ENCODE measurements around the gene ITPRID2. TPM values are rescaled to one million over a fixed set of nuclear protein-coding genes. Genes with fewer than 3 reads are reported as not detected.

ITPRID2 gene
- total and polyA plus RNA-seq, 4 donors: 59.5 to 167 (median 112) TPM

DNA sequence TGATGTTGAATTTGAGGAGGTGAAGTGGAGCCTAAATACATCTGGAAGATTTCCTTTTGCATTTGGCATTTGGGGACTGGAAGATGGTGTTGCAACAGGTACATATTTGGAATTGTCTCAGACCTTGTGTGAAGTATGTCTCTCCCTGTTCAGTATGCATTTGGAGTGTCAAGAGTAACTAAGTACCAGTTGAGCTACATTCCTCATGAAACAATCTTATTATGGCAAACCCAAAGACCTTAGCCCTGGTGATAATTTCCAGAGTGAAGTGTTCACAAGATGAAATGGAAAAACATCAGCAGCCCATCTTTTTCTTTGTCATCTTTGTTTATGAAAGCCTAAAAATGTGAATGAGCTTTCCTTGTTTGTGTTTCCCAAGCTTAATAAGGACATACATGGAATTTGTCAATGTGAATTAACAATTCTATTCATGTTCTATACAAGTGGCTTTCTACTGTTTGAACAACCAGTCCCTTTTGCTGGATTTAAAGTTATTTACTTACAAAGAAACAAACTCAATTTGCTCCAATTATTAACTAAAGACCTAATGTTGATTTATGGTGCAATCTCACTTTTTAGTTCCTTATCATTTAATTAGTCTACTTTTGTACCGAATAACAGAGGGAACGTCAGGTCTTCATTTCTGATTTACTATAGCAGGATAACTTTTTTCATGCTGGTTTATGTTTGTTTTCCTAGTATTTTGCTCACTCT is 52.0 kb downstream of the ITPRID2 start:
- WGBS, 2 donors: 69 to 87% methylated on average over 2 of the region's 2 CpGs
- no peak overlapping the region for H3K9ac ChIP-seq (ENCODE audit: insufficient read depth in 1 of 2, low read length in 2 of 2)
- peak; percentile 75 for ATAC-seq (ENCODE audit: insufficient read depth, low FRiP score)
- peak in 2 of 3 donors; percentile 40 to 63 for DNase-seq
- no peak overlapping the region for H3K27ac ChIP-seq (ENCODE audit: low read depth in 1 of 2, low read length in 1 of 2)
- peaks cover 0 to 9% (median 0%) of the 10 kb centered on the region in 5 donors for H3K4me1 ChIP-seq (ENCODE audit: control insufficient read depth in 5 of 5, insufficient read depth in 5 of 5, low read length in 5 of 5)
- no peaks in the 10 kb centered on the region for H3K27me3 ChIP-seq (ENCODE audit: control insufficient read depth in 3 of 3, insufficient read depth in 3 of 3, low read length in 2 of 3)
- TF ChIP-seq, protein P1, sequence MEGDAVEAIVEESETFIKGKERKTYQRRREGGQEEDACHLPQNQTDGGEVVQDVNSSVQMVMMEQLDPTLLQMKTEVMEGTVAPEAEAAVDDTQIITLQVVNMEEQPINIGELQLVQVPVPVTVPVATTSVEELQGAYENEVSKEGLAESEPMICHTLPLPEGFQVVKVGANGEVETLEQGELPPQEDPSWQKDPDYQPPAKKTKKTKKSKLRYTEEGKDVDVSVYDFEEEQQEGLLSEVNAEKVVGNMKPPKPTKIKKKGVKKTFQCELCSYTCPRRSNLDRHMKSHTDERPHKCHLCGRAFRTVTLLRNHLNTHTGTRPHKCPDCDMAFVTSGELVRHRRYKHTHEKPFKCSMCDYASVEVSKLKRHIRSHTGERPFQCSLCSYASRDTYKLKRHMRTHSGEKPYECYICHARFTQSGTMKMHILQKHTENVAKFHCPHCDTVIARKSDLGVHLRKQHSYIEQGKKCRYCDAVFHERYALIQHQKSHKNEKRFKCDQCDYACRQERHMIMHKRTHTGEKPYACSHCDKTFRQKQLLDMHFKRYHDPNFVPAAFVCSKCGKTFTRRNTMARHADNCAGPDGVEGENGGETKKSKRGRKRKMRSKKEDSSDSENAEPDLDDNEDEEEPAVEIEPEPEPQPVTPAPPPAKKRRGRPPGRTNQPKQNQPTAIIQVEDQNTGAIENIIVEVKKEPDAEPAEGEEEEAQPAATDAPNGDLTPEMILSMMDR (IDR thresholded peaks at IDR 0.05; ENCODE audit: control extremely low read depth, extremely low read depth): no peak
- H3K36me3 ChIP-seq (ENCODE audit: control insufficient read depth in 4 of 4, insufficient read depth in 4 of 4, low read length in 4 of 4): no peaks in the 10 kb centered on the region
- H3K4me3 ChIP-seq: no peak overlapping the region
- H3K9me3 ChIP-seq (ENCODE audit: control insufficient read depth in 4 of 4, insufficient read depth in 3 of 4, low read length in 3 of 4): no peaks in the 10 kb centered on the region

DNA sequence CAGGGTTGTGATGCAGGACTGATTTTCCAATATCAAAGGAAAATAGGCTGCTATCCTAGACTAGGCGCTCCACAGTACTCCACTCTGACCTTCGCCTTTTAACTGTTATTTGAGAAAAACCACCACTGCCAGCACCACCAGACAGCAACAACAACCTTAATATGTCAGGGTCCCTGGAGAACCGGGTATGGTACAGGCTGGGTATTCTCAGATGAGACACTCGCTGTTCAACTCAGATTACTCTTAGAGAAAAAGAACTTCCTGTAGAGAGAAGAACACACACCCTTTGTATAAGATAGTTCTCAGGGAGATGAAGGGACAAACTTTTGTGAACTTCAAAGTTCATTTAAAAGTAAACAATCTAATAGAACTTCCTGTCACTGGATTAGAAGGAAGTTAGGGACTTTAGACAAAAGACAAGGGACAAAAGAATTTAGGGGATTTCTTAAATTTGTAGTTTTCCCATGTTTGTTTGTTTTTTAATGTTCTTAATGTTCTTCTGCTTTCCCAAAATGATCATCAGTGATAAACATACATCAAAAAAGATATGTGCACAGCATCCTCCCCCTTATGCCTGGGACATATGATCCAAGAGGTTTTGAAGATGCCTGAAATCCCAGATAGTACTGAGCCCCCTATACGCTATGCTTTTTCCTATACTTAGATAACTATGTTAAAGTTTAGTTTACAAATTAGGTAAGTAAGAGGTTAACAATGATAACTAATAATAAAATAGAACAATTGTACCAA is 52.8 kb downstream of the ITPRID2 start:
- DNase-seq (no peak), ATAC-seq (ENCODE audit: insufficient read depth, low FRiP score) (no peak)
- no peaks in the 10 kb centered on the region for H3K27me3 ChIP-seq (ENCODE audit: control insufficient read depth in 3 of 3, insufficient read depth in 3 of 3, low read length in 2 of 3)
- WGBS, 2 donors: 74 to 86% methylated on average over 5 of the region's 5 CpGs
- H3K9ac ChIP-seq (ENCODE audit: insufficient read depth in 1 of 2, low read length in 2 of 2): no peak overlapping the region
- H3K4me1 ChIP-seq (ENCODE audit: control insufficient read depth in 5 of 5, insufficient read depth in 5 of 5, low read length in 5 of 5): peaks cover 0 to 9% (median 0%) of the 10 kb centered on the region in 5 donors
- no peaks in the 10 kb centered on the region for H3K36me3 ChIP-seq (ENCODE audit: control insufficient read depth in 4 of 4, insufficient read depth in 4 of 4, low read length in 4 of 4)
- H3K27ac ChIP-seq (ENCODE audit: low read depth in 1 of 2, low read length in 1 of 2): peak overlapping the region in 1 of 2 donors; percentile 80
- H3K9me3 ChIP-seq (ENCODE audit: control insufficient read depth in 4 of 4, insufficient read depth in 3 of 4, low read length in 3 of 4): no peaks in the 10 kb centered on the region
- no peak overlapping the region for H3K4me3 ChIP-seq
- TF ChIP-seq, protein P1 (IDR thresholded peaks at IDR 0.05; ENCODE audit: control extremely low read depth, extremely low read depth): no peak

DNA sequence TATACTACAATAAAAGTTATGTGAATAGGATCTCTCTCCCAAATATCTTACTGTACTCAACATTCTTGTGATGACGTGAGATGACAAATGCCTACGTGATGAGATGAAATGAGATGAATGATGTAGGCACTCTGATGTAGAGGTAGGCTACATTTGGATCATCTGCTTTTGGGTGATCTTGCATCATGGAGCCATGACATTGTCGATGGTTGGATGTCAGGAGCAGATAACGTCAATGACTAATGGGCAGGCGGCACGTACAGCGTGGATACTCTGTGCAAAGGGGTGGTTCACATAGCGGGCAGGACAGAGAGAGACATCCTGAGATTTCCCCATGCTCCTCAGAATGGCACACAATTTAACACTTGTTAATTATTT is 53.4 kb downstream of the ITPRID2 start:
- WGBS, 2 donors: 95 to 98% methylated on average over 8 of the region's 8 CpGs

More for the DNA sequence above, 53.4 kb downstream of the ITPRID2 start:
- no peak overlapping the region for H3K9ac ChIP-seq (ENCODE audit: insufficient read depth in 1 of 2, low read length in 2 of 2)
- H3K4me3 ChIP-seq: no peak overlapping the region
- no peaks in the 10 kb centered on the region for H3K36me3 ChIP-seq (ENCODE audit: control insufficient read depth in 4 of 4, insufficient read depth in 4 of 4, low read length in 4 of 4)
- peaks cover 0 to 9% (median 0%) of the 10 kb centered on the region in 5 donors for H3K4me1 ChIP-seq (ENCODE audit: control insufficient read depth in 5 of 5, insufficient read depth in 5 of 5, low read length in 5 of 5)
- DNase-seq: no peak
- no peak for ATAC-seq (ENCODE audit: insufficient read depth, low FRiP score)
- no peaks in the 10 kb centered on the region for H3K9me3 ChIP-seq (ENCODE audit: control insufficient read depth in 4 of 4, insufficient read depth in 3 of 4, low read length in 3 of 4)
- H3K27me3 ChIP-seq (ENCODE audit: control insufficient read depth in 3 of 3, insufficient read depth in 3 of 3, low read length in 2 of 3): no peaks in the 10 kb centered on the region
- H3K27ac ChIP-seq (ENCODE audit: low read depth in 1 of 2, low read length in 1 of 2): no peak overlapping the region
- TF ChIP-seq, protein P1 (IDR thresholded peaks at IDR 0.05; ENCODE audit: control extremely low read depth, extremely low read depth): no peak

All from lung (tissue), 12 donors.